HEK293T (cell line): ENCODE measurements around the gene CAMK1D.
"Not testable (repeated sequence)": the region's sequence is repeated elsewhere in the genome, so short reads cannot be mapped to it uniquely, and the experiment has no call there.

Source experiments
- CTCF ChIA-PET: fragments of 350-600 bp; formaldehyde crosslinking; extraction: SDS; loops from one replicate; lab custom pipeline; 2021; ENCODE audit warnings: antibody characterized with exemption, inconsistent platforms; lab: Yijun Ruan, JAX
- POLR2A ChIA-PET: fragments of 350-600 bp; formaldehyde crosslinking; extraction: SDS; loops from one replicate; lab custom pipeline; 2020; ENCODE audit warnings: antibody characterized with exemption, inconsistent platforms; lab: Yijun Ruan, JAX
- DNase-seq: peaks from one replicate; pipeline ENCODE4 v3.0.0; 2012; ENCODE audit warnings: mixed read lengths; ENCODE audit errors: extremely low spot score
- ARNT ChIP-seq: fragments of 450-650 bp; IDR thresholded peaks from 2 replicates; pipeline ENCODE4 v1.6.1; 2017; ENCODE audit warnings: mild to moderate bottlenecking
- BHLHE40 ChIP-seq: fragments of 450-650 bp; IDR thresholded peaks from 2 replicates; pipeline ENCODE4 v1.6.1; 2016; ENCODE audit warnings: mild to moderate bottlenecking, moderate library complexity, borderline replicate concordance
- CTBP1 ChIP-seq: fragments of 450-650 bp; IDR thresholded peaks from 2 replicates; pipeline ENCODE4 v1.6.1; 2016; ENCODE audit warnings: borderline replicate concordance
- ELF4 ChIP-seq: fragments of 450-650 bp; IDR thresholded peaks from 2 replicates; pipeline ENCODE4 v1.6.1; 2017; ENCODE audit warnings: antibody characterized with exemption
- FOXA1 ChIP-seq: fragments of 450-650 bp; IDR thresholded peaks from 2 replicates; pipeline ENCODE4 v1.6.1; 2016; ENCODE audit warnings: mild to moderate bottlenecking
- FOXK2 ChIP-seq: fragments of 450-650 bp; IDR thresholded peaks from 2 replicates; pipeline ENCODE4 v1.6.1; 2016; ENCODE audit warnings: mild to moderate bottlenecking
- FOXM1 ChIP-seq: fragments of 450-650 bp; IDR thresholded peaks from 2 replicates; pipeline ENCODE4 v1.6.1; 2017; ENCODE audit warnings: mild to moderate bottlenecking, borderline replicate concordance
- HDGF ChIP-seq: fragments of 450-650 bp; IDR thresholded peaks from 2 replicates; pipeline ENCODE4 v1.6.1; 2017; ENCODE audit warnings: antibody characterized with exemption, borderline replicate concordance
- L3MBTL2 ChIP-seq: fragments of 450-650 bp; conservative IDR thresholded peaks from 2 replicates; pipeline ENCODE4 v1.6.1; 2016; ENCODE audit warnings: mild to moderate bottlenecking
- LEF1 ChIP-seq: fragments of 450-650 bp; IDR thresholded peaks from 2 replicates; pipeline ENCODE4 v1.6.1; 2017; ENCODE audit warnings: mild to moderate bottlenecking, borderline replicate concordance
- NFRKB ChIP-seq: fragments of 450-650 bp; IDR thresholded peaks from 2 replicates; pipeline ENCODE4 v1.6.1; 2016; ENCODE audit warnings: mild to moderate bottlenecking, moderate library complexity
- SP1 ChIP-seq: fragments of 450-650 bp; IDR thresholded peaks from 2 replicates; pipeline ENCODE4 v1.6.1; 2017
- SUZ12 ChIP-seq: fragments of 450-650 bp; IDR thresholded peaks from 2 replicates; pipeline ENCODE4 v1.6.1; 2016; ENCODE audit warnings: mild to moderate bottlenecking
- TARDBP ChIP-seq: fragments of 450-650 bp; IDR thresholded peaks from 2 replicates; pipeline ENCODE4 v1.6.1; 2016
- ZNF384 ChIP-seq: fragments of 450-650 bp; IDR thresholded peaks from 2 replicates; pipeline ENCODE4 v1.6.1; 2016
- TF ChIP-seq, protein P1 (sequence below): fragments of 450-650 bp; IDR thresholded peaks from 2 replicates; pipeline ENCODE4 v1.6.1; 2016

CAMK1D gene

DNA sequence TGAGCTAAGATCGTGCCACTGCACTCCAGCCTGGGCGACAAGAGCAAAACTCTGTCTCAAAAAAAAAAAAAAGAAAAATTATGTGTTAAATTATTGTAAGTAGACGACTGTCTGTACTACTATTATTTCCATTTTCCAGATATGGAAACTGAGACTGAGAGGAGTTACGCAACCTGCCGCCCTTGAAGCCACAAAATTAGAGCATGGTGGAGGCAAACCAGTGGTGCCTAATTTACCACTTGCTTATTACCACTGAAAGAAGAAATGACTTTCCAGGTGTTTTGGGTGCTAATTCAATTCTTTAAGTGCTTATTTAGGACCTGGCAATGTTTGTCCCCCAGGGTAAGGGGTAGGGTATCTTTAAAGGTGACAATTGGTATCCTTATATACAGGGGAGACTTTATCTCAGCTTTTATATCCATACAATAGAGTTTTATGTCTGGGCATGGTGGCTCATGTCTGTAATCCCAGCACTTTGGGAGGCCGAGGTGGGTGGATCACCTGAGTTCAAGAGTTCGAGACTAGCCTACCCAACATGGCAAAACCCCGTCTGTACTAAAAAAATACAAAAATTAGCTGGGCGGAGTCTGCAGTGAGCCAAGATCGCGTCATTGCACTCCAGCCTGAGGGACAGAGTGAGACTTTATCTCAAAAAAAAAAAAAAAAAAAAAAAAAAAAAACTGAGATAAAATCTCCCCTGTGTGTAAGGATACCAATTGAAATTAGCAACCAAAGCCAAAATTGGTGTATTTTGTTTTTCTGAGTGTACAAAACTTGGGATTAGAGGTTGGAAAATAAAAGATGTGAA lies 16.6 kb upstream of the CAMK1D start:
- no peak for DNase-seq
- ChIA-PET CTCF (interaction anchor here (1.1 kb wide), 1 partner anchor 14 kb away, joined by 5 read pairs; no protein-coding TSS in a partner anchor), POLR2A (no interaction called here)
- peak; percentile 54; the same call in 1 of the 2 replicates for TF ChIP-seq ZNF384
- no peak for TF ChIP-seq CTBP1
- TF ChIP-seq HDGF, result no peak
- TF ChIP-seq, protein P1, sequence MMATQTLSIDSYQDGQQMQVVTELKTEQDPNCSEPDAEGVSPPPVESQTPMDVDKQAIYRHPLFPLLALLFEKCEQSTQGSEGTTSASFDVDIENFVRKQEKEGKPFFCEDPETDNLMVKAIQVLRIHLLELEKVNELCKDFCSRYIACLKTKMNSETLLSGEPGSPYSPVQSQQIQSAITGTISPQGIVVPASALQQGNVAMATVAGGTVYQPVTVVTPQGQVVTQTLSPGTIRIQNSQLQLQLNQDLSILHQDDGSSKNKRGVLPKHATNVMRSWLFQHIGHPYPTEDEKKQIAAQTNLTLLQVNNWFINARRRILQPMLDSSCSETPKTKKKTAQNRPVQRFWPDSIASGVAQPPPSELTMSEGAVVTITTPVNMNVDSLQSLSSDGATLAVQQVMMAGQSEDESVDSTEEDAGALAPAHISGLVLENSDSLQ, result no peak
- no peak for TF ChIP-seq FOXA1
- TF ChIP-seq FOXM1, result no peak
- TF ChIP-seq NFRKB, result no peak
- no peak for TF ChIP-seq FOXK2
- TF ChIP-seq SUZ12, result no peak

DNA sequence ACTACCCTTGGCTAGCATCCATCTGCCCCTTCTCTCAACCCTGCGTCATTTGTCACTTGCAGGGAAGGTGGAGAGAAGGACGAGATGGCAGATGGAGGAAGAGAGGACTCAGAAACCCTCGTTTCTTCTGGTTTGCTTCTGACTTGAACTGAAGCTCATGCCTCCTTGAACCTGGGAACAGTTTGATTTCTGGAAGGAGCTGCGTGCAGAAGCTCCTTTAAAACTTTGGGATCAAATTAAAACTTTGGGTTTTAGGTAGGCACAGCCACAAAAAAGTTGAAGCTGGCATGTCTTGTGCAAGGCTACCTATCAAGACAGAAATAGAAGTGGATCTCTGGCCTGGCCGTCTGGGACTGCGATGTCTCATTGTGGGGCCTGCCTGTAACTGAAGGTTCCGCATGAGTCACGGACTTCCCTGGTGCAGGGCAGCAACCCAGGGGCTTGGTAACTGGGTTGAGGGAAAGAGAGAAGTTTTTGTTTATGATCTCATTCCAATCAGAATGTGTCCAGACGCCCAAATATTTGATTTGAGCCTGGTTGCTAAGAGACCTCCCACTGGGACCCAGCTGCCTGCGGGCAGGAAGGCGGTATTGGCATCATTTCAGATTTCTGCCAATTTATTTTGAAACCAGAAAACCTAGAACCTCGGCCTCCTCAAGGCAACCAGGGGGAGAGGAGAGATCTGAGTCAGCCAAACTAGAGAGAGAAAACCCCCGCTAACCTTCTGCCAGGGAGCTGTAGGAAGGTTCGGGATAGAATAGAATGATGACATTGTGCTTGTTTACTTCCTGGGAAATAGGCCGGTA lies 15.8 kb upstream of the CAMK1D start:
- CTCF ChIA-PET, result interaction anchor here (0.6 to 1.1 kb wide), 2 partner anchors 9 to 13 kb away, joined by 5 read pairs; no protein-coding TSS in a partner anchor
- peak; percentile 56 for DNase-seq
- TF ChIP-seq ARNT, result no peak
- no peak for TF ChIP-seq FOXA1
- TF ChIP-seq LEF1, result no peak
- TF ChIP-seq NFRKB, result no peak
- no peak for TF ChIP-seq FOXM1
- no peak for TF ChIP-seq ELF4
- TF ChIP-seq HDGF, result no peak
- TF ChIP-seq SUZ12, result no peak
- TF ChIP-seq SP1, result no peak
- TF ChIP-seq BHLHE40, result no peak
- no peak for TF ChIP-seq FOXK2
- no peak for TF ChIP-seq TARDBP
- no peak for TF ChIP-seq L3MBTL2
- no peak for TF ChIP-seq CTBP1
- POLR2A ChIA-PET, result no interaction called here

DNA sequence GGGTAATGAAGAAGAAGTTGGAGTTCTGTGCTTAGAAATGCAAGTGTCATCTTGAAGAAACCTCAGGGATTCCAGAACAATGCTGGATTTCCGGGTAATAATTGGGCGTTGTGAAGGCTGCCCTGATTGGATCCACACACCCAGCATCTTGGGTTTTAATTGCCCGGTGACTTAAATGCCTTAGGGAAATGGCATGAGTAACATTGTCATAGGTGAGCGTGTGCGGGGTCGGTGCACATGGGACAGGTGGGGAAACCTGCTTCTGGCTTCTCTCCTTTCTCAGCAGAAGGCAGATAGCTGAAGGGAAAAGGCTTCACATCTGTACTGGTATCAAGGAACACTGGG lies 15.2 kb upstream of the CAMK1D start:
- TF ChIP-seq CTBP1, result no peak
- POLR2A ChIA-PET, result interaction anchor here (0.6 kb wide), 1 partner anchor 15 kb away, joined by 3 read pairs; the partner anchor contains the start of gene CAMK1D
- CTCF ChIA-PET, result interaction anchor here (0.6 kb wide), 1 partner anchor 10 kb away, joined by 5 read pairs; no protein-coding TSS in a partner anchor
- no peak for DNase-seq

DNA sequence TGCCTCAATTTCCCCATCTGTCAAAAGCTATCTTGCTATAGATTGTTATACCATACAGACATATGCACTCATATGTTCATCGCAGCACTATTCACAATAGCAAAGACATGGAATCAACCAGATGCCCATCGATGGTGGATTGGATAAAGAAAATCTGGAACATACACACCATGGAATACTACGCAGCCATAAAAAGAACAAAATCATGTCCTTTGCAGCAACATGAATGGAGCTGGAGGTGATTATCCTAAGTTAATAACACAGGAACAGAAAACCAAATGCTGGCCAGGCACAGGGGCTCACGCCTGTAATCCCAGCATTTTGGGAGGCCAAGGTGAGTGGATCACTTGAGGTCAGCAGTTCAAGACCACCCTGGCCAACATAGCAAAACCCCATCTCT lies 14.2 kb upstream of the CAMK1D start:
- POLR2A ChIA-PET, CTCF ChIA-PET, DNase-seq: not testable (repeated sequence)

DNA sequence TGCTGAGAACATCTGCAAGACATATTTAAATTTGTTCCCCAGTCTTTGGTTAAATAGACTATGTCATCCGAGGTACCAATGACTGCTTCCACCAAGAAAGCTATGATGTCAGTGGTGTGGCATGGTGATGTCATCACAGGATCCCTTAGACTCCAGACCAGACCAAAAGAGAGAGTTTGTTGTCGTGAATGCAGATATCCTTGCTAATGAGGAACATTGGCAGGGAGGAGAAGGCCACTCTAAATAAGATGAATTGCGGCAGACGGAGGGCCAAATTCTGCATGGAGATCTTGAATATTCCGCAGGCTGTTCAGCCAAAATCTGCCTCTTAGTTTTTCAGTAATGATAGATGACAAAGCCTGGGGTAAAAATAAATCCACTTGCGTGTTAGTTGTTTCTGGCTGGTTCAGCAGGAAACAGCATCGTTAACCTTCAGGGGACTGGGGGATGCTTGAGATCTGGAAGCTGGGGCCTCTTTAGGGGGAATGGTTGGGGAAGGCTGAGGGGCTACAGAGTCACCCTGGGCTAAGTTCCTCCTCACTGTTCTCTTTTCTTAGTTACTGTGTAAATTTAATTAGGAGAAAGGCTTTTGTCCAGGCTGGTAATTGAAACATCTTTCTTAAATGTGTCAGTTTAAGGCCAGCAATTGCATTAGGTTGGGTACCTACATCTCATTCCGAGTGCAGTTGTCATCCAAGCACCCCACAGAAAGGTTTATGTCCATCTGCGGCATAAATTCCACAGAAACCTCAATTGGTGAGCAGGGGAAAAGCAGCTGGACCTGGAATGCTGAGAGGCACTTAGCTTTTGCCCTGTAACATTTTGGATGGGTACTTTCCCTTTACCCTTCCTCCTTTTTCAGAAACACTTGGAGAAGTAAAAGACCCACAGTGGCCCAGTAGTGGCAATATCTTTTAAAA lies 11.6 kb upstream of the CAMK1D start:
- POLR2A ChIA-PET, result no interaction called here
- no peak for DNase-seq
- no peak for TF ChIP-seq ZNF384
- no peak for TF ChIP-seq NFRKB
- TF ChIP-seq CTBP1, result no peak
- TF ChIP-seq TARDBP, result no peak
- TF ChIP-seq ARNT, result no peak
- TF ChIP-seq LEF1, result no peak
- no peak for TF ChIP-seq BHLHE40
- no peak for TF ChIP-seq HDGF
- no peak for TF ChIP-seq FOXK2
- no peak for TF ChIP-seq SP1
- no peak for TF ChIP-seq L3MBTL2
- TF ChIP-seq ELF4, result no peak
- no peak for TF ChIP-seq FOXM1
- no peak for TF ChIP-seq FOXA1
- no peak for TF ChIP-seq SUZ12
- TF ChIP-seq, protein P1, result no peak
- CTCF ChIA-PET, result interaction anchor here (1.1 kb wide), 1 partner anchor 11 kb away, joined by 3 read pairs; the partner anchor contains the start of gene CAMK1D

DNA sequence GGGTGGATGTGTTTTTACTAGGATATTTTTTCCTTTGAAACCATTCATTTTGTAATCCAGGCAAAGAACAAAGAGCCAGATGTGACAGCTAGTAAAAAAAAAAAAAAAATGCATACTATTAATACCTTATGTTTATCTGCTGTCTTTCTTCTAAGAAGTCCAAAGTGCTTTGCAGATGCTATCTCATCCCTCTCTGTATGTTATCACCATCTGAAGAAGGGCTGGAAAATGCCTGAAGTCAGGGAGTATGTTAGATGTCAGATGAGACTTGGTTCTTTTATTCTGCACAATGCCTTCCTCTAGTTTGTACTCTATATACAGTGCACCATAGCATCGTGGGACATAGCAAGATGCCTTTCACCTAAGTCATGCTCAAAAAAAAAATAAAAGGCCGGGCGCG lies 10.4 kb upstream of the CAMK1D start:
- no peak for TF ChIP-seq TARDBP
- no peak for TF ChIP-seq L3MBTL2
- no peak for TF ChIP-seq CTBP1
- TF ChIP-seq, protein P1, result no peak
- no peak for TF ChIP-seq SUZ12
- TF ChIP-seq BHLHE40, result no peak
- no peak for TF ChIP-seq HDGF
- no peak for TF ChIP-seq ELF4
- TF ChIP-seq FOXA1, result no peak
- TF ChIP-seq NFRKB, result no peak
- TF ChIP-seq ZNF384, result no peak
- TF ChIP-seq ARNT, result no peak
- no peak for TF ChIP-seq FOXK2
- TF ChIP-seq LEF1, result no peak
- no peak for TF ChIP-seq SP1
- TF ChIP-seq FOXM1, result no peak
- CTCF ChIA-PET, result interaction anchor here (0.8 kb wide), 1 partner anchor 75 kb away, joined by 4 read pairs; no protein-coding TSS in a partner anchor
- POLR2A ChIA-PET, result no interaction called here
- no peak for DNase-seq
